ENCODE results near the gene ZXDC. TPM values are rescaled to one million over a fixed set of nuclear protein-coding genes. Genes with fewer than 3 reads are reported as not detected.

The ZXDC gene
- total RNA-seq, 4 donors from 2014 or later = 22.7 to 47.0 (median 27.9) TPM

DNA sequence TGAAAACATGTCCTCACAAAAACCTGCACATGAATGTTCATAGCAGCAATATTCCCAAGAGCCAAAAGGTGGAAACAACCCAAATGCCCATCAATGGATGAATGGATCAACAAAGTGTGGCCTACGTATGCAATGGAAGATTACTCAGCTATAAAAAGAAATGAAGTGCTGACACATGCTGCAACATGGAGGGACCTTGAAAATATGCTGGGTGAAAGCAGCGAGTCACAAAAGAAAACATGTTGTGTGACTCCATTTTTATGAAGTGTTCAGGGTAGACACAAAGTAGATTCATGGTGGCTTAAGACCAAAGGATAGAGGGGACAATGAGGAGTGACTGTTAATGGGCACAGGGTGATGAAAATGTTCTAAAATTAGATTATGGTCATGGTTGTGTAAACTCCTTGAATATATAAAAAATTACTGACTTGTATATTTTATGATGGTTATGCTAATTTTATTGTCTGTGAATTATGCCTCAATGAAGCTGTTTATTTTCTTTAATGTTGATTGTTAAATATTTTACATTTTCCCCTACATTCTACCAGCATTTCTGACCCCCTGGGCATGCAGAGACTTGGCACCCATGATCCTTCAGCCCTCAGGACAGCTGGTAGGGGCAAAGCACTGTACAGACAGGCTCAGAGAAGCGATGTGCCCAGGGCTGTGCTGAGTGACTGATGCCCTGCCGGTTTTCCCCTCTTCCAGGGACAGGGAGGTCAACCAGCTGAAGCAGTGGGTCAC, 43.2 kb downstream of the ZXDC start:
- DNase-seq (ENCODE audit: low spot score) (no peak), ATAC-seq (ENCODE audit: low FRiP score) (no peak)

DNA sequence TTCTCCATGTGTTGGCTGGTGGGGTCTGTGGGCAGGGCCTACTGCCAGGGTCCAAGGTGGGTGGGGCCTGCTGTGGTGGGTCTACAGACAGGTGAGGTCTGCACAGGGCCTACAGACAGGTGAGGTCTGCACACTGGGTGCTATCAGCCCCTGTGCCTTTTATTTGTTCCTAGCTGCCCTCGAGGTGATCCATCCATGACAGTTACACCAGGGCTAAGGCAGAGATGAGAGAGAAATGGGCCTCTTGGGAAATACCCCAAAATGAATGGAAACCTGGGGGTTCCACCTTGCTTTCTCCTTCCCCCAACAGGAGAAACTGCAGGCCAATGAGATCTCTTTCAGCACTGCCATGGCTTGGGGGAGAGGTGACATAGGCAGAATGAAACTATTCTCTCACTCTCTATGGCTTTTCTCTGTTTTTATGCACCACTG, 44.6 kb downstream of the ZXDC start:
- TF ChIP-seq, protein P1, sequence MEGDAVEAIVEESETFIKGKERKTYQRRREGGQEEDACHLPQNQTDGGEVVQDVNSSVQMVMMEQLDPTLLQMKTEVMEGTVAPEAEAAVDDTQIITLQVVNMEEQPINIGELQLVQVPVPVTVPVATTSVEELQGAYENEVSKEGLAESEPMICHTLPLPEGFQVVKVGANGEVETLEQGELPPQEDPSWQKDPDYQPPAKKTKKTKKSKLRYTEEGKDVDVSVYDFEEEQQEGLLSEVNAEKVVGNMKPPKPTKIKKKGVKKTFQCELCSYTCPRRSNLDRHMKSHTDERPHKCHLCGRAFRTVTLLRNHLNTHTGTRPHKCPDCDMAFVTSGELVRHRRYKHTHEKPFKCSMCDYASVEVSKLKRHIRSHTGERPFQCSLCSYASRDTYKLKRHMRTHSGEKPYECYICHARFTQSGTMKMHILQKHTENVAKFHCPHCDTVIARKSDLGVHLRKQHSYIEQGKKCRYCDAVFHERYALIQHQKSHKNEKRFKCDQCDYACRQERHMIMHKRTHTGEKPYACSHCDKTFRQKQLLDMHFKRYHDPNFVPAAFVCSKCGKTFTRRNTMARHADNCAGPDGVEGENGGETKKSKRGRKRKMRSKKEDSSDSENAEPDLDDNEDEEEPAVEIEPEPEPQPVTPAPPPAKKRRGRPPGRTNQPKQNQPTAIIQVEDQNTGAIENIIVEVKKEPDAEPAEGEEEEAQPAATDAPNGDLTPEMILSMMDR (IDR thresholded peaks at IDR 0.05) = no peak
- no peak for DNase-seq (ENCODE audit: low spot score)

More for the DNA sequence above, 43.2 kb downstream of the ZXDC start:
- TF ChIP-seq, protein P1 (IDR thresholded peaks at IDR 0.05) = no peak

DNA sequence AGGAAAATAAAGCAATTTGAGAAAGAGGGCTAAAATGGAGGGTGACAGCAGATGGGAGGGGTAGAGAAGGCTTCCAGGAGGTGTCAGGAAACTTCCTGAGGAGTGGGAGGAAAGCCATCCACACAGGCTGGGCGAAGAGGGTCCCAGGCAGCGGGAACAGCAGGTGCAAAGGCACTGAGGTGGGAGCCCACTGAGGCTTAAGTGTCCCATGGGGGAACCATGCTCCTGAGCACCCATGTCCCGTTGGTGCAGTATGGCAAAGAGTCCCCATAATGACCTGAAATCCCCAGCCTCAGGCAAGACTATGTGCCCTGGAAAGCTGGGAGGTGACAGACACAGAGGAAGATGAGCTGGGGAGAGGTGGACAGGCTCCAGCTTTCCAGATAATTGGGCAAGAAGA, 50.9 kb downstream of the ZXDC start:
- DNase-seq (ENCODE audit: low spot score) (no peak), ATAC-seq (ENCODE audit: low FRiP score) (no peak)
- TF ChIP-seq, protein P1 (IDR thresholded peaks at IDR 0.05) = no peak

More for the DNA sequence above, 44.6 kb downstream of the ZXDC start:
- no peak for ATAC-seq (ENCODE audit: low FRiP score)

DNA sequence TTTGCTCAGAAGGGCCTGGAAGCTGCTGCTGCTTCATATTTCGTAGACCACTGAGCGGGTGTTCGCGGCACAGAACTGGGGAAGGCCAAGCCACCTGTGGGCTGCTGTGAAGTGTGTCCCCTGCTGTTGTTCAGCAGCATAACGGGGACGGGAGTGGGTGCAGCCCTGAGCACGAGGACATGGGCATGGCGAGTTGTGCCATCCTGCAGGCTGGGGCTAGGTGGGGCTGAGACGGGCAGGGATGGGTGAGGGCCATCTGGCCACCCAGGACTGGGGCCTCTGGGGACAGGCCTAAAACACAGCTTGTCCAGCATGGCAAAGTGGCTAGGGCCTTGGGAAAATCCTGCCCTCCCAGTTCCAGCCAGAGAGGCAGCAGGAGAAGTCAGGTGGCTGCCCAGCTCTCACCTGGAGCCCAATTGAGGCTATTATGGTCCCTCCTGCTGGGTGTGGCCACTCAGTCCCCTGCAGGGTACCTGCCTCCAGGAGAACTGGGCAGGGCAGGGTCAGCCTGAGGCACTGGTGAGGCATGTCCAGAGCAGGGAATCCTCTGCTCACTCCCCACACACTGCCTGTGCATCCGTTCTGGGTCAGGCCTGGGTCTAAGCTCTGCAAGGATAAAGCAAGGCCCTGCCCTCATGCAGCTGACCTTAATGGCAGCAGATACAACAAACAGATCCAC, 51.5 kb downstream of the ZXDC start:
- ATAC-seq (ENCODE audit: low FRiP score) (no peak), DNase-seq (ENCODE audit: low spot score) (no peak)
- TF ChIP-seq, protein P1 (IDR thresholded peaks at IDR 0.05) = no peak

DNA sequence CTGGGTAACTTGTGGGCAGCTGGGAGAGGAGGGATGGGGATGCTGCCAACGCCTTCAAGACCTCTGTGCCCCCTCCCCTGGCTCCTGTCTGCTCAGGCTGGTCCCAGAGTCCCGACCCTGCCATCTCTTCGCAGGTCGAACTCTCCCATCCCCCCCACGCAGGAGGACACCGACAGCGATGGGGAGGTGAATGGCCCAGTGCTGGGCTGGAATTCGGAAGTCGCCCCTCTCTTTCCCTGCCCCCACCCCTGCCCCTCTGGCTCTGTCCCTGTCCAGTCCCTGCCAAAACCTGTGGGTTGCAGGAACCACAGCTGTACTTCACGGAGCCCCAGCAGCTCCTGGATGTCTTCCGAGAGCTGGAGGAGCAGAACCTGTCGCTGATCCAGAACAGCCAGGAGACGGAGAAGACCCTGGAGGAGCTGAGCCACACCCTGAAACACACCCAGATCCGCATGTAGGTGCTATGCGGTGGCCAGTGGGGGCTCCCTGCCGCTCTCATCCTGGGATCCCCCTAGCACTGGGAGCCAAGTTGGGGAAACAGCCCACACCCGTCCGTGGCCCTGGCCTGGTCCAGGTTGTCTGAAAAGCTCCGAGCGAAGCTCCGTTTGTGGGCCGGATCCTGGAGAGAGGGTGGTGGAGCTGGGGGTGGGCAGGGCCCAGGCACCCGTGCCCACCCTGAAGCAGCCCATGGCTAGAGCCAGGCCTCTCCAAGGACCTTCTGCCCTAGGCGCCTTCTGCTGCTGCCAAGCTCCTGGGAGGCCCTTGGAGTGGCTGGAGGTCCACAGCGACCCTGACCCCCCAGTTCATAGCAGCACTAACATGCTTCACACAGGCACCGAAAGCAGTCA, 52.3 kb downstream of the ZXDC start:
- no peak for DNase-seq (ENCODE audit: low spot score)
- TF ChIP-seq, protein P1 (IDR thresholded peaks at IDR 0.05) = no peak
- no peak for ATAC-seq (ENCODE audit: low FRiP score)

DNA sequence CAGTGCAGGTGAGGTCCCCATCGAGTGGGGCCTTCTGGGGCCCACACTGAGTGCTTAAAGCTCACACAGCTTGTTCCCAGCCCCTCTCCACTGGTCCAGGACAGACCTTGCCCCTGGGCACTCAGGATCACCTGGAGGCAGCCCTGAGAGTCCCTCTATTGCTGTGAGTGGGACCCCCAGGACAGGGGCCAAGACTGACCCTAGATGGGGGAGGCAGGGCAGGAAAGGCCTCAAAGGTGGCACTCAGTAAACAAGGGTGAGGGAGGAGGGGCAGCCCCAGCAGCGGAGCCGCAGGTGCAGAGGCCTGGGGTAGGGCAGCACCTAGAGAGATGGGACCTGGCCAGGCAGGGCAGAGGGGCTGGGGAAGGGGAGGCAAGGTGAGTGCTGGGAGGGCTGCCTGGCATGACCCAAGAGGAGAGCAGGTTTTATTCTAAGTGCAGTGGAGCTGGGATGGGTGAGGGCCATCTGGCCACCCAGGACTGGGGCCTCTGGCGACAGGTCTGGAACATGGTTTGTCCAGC, 53.1 kb downstream of the ZXDC start:
- TF ChIP-seq, protein P1 (IDR thresholded peaks at IDR 0.05) = no peak
- no peak for ATAC-seq (ENCODE audit: low FRiP score)
- no peak for DNase-seq (ENCODE audit: low spot score)

All from omental fat pad (tissue), 4 donors.